ENCODE measurements around the gene ZNF653.

ZNF653 gene

GRCh38 chr19:11505504-11506100, at the start of gene ZNF653:
Gene ZNF653 (minus strand): TSS chr19:11505839. CDS start chr19:11505786, 53 bp downstream.
- DNase-seq (ENCODE audit: low spot score) = peak; percentile 100

- DNase-seq (ENCODE audit: low spot score) = no peak
Measured at GRCh38 chr19:11555246-11555645, 49.6 kb upstream of the ZNF653 start.

- DNase-seq (ENCODE audit: low spot score) = no peak
Measured at GRCh38 chr19:11554160-11554559, 48.5 kb upstream of the ZNF653 start.

DNA sequence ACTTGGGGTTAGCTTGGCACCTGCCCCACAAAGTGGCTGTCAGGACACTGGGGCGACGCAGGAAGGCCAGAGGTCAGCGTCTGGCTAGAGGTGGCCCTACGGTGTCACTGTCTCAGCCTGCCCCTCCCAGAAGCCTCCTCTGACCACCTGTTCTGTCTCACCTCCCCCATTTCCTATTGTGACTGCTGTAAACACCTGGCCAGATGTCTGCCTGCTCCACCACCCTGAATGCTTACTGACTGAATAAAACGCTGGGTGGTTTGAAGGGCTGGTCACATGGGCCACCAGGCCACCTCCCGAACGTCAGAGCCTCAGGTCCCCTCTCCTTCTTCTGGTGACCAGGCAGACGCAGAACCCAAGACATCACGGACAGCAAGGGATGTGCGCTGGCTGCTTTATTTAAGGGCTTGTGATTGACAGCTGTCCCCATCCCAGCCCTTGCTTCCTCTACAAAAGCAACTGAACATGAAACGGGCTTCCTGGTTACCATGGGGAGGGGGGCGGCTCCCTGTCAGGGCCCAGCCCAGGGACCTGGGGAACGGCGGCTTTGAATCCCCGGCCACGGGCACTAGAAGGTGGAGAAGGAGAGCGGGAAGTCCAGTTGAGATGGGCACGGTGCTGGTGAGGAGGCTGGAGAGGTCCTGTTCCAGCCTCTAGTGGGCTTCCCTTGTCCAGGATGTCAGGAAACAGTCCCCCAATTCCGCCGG, 47.2 kb upstream of the ZNF653 start:
- no peak for DNase-seq (ENCODE audit: low spot score)

GRCh38 chr19:11551603-11552235, 46.1 kb upstream of the ZNF653 start:
- DNase-seq (ENCODE audit: low spot score) = peak; percentile 50

GRCh38 chr19:11550265-11550664, 44.6 kb upstream of the ZNF653 start:
- DNase-seq (ENCODE audit: low spot score) = no peak

DNA sequence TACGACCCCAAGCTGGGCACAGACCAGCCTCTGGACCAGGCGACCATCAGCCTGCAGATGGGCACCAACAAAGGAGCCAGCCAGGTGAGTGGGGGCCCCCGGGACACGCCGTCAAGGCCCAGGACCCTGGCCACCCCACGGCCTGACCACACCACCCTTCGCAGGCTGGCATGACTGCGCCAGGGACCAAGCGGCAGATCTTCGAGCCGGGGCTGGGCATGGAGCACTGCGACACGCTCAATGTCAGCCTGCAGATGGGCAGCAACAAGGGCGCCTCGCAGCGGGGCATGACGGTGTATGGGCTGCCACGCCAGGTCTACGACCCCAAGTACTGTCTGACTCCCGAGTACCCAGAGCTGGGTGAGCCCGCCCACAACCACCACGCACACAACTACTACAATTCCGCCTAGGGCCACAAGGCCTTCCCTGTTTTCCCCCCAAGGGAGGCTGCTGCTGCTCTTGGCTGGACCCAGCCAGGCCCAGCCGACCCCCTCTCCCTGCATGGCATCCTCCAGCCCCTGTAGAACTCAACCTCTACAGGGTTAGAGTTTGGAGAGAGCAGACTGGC, 43.8 kb upstream of the ZNF653 start:
- no peak for DNase-seq (ENCODE audit: low spot score)

DNA sequence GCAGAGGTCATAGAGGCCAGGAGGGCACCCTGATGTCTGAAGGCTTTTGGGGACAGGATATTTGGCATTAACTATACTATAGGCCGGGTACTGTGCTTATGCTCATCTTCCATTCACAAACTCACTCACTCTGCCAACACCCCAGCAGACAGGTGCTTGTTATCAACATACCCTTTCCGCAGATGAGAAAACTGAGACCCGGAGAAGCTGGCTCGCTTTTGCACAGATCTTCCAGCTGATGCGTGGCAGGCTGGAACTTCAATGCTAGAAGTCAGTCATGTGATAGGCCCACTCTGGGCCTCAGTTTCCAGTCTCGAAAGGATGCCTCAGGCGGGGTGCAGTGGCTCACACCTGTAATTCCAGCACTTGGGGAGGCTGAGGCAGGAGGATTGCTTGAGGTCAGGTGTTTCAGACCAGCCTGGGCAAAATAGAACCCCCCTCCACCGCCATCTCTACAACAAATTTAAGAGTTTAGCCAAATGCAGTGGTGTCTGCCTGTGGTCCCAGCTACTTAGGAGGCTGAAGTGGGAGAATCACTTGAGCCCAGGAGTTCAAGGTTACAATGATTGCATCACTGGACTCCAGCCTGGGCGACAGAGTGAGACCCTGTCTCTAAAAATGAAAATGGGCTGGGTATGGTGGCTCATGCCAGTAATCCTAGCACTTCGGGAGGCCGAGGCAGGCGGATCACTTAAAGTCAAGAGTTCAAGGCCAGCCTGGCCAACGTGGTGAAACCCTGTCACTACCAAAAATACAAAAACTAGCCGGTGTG, 42.5 kb upstream of the ZNF653 start:
- no peak for DNase-seq (ENCODE audit: low spot score)

DNA sequence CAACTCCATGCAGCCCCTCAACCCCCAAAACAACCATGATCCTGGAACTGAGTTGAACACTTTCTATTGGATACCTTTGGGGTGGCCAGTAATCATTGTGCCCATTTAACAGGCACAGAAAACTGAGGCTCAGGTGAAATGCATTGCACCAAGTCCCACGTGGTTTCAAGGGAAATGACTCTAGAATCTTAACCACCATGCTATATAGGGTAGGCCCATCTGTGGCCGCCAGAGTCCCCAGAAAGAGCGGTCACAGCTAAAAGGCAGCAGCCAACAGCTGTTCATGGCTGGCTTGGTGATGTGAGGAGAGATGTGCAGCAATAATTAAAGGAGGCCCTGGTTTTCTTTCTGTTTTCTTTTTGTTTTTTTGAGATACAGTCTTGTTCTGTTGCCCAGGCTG, 35.6 kb upstream of the ZNF653 start:
- DNase-seq (ENCODE audit: low spot score) = no peak

DNA sequence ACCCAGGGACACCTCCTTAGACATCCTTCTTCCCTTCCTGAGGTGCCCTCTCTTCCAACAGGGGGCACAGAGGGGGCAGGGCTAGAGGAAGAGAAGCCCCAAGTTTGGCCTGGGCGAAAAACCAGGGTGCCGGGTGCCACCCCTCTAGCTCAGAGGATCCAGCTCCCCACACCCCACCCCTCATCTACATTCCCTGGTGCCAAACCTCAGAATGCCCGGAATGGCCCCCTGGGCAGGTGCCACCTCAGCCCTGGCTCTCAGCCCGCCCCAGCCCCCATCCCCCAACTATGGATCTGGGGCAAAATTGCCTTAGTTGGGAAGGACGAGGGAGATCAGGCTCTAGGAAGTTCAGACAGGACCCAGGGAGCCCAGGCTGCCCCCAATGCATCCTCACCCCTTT, 35.0 kb upstream of the ZNF653 start:
- no peak for DNase-seq (ENCODE audit: low spot score)

DNA sequence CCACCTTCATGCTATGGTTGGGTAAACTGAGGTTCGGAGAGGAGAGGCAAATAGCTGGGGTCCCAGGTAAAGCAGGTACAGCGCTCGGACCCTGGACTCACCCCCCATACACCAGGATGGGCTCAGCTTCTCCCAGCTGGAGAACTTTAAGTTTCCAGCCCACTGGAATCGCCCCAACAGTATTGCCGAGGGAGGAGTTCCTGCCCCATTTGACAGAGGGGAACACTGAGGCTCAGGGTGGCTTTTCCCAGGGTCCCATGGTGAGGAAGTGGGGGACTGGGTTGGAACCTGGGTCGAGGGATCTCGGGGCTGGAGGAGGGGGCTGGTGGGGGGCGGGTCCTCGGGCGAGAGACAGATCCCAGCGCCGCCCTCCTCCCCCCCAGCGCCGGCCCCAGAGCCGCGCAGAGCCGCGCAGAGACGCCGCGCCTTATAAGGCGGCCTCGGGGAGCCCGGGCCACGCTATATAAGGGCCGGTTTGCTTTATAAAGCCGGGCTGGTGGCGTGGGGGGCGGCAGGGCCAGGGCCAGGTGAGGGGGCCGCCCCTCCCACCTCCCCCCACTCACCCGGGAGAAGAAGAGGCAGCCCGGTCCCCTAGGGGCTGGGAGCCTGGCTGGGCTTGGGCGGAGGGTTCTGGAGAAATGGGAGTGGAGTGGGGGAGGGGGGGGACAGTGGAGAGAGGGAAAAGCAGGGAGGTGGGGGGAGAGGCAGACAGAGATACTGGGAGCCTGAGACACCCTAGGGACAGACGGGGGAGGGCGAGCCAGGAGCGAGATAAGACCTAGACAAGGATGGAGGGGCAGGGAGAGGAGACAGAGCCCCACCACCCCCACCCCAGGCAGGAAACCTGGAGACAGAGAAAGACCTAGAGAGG, 34.1 kb upstream of the ZNF653 start:
- peak; percentile 75 for DNase-seq (ENCODE audit: low spot score)

DNA sequence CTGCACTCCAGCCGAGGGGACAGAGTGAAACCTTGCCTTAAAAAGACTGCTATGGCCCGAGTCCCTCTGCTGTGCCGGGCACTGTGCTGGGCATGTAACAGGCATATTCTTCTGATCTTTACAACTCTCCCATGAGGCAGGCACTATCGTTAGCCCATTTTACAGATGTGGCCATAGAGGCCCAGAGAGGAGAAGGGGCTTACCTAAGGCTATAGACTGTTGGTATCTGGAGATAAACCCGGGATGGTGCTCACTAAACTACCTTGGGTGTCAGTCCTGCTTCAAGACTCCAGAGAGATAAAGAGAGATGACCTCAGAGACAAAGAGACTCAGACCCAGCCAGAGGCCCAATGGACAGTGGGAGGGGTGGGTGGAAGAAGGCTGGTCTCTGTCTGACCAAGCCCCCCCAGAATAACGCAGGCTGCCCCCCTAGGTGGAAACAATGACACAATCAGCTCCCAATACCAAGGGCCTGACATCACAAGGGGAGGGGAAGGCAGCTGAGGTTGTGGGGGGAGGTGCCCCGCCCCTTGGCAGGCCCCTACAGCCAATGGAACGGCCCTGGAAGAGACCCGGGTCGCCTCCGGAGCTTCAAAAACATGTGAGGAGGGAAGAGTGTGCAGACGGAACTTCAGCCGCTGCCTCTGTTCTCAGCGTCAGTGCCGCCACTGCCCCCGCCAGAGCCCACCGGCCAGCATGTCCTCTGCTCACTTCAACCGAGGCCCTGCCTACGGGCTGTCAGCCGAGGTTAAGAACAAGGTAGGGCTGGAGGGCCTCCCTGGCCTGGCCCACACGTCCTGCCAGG, 32.8 kb upstream of the ZNF653 start, which contains the start of gene CNN1:
Gene CNN1 (plus strand): TSS at position 620 of the 805 bp plus-strand sequence. CDS start 77 bp downstream, at position 697.
- DNase-seq (ENCODE audit: low spot score) = peak; percentile 93

DNA sequence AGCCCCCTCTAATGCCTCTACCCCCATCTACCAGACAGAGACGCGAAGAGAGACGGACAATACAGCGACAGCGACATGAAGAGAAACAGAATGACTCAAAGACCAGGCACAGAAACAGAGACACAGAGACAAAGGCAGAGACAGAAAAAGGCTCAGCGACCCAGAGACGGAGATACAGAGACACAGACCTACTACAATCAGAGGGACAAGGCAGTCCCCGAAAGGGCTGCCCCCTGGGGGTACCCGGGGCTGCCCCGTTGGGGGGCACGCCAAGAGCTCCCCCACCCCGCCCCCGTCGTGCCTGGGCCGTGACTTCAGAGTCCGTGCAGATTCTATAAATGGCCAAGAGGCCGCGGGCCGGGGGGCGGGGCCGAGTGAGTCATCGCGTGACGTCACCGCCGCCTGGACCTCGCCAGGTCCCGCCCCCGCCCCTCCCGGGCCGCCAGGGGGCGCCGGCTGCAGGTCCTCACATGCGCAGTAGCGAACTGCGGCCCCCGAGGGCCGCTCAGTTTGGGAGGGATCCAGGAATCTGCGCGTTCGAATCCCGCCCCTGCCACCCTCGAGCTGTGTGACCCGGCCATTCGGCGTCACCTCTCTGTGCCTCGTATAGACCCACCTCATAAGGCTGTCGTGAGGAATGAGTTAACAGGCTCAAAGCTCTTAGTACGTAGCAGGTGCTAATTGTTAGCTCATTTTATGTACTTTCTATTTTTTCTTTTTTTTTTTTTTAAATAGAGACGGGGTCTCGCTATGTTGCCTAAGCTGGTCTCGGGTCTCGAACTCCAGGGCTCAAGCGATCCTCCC, 30.4 kb upstream of the ZNF653 start:
- peak; percentile 96 for DNase-seq (ENCODE audit: low spot score)

DNA sequence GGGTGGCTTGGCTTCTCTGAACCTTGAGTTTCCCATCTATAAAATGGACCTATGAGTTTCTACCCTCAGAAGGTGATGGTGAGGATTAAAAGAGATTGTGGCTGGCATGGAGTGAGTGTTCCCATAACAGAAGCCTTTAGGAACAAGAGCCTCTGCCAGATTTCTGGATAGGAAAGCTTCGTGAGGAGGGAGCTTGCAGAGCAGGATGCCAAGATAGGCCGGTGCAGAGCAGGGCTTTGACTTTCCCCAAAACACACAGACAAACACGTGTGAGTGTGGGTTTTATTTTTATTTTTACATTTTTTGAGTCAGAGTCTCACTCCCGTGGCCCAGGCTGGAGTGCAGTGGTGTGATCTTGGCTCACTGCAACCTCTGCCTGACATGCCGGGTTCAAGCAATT, 29.3 kb upstream of the ZNF653 start:
- DNase-seq (ENCODE audit: low spot score) = no peak

GRCh38 chr19:11534538-11534937, 28.9 kb upstream of the ZNF653 start:
- no peak for DNase-seq (ENCODE audit: low spot score)

DNA sequence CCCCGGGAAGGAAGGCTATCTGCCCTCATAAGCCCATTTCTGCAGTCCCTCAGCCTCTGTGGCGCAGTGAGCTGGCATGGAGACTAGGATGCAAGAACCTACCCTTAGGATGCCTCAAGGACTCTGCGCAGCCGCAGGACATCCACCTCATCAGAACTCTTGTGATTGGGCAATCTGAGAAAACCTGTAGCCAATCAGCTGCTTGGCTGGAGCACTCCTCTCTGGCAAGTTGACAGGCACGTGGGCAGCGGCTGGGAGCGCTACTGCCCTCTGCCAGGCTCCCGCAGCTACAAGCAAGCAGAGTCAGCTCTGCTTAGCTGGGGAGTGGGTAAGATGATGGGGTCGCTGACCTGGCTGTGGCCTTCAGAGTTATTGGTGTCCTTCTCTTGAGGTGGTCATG, 24.8 kb upstream of the ZNF653 start:
- DNase-seq (ENCODE audit: low spot score) = peak; percentile 73

DNA sequence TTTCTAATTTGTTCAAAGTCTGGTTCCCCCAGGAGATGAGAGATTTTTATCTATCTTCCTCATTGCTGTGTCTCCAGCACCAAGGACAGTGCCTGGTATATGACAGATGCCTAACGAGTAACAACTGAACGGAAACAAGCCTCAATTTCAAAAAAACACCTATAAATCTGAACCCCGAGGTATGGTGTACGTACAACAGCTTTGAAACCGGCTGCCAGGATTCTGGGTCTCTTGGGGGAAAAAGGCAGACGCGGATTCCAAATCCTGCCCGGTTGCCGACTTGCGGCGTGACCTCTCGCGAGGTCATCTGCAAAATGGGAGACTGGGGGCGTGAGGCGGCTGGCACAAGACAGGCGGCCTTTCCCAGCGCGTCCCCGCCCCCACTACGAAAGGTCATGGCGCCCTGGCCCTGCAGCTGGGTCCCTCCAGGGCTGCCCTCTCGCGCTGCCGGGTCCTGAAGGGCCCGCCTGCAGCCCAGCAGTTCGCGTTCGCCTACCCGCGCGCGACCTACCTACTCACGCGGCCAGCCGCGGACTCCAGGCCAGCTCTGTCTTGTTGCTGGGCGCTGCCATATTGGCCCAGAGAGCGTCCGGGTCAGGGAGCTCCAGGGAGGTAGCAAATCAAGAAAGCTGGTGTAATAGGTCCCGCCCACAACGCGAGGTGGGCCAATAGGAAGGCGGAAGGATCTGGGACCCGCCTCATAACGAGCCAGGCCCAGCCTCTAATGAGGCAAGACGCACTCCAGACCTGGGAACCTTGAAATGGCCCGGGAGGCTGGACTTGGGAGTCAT, 23.1 kb upstream of the ZNF653 start, which contains the start of gene ECSIT:
Gene ECSIT (minus strand): TSS at position 584 of the 791 bp plus-strand sequence. CDS start 9,964 bp downstream, outside the sequence.
- DNase-seq (ENCODE audit: low spot score) = peak; percentile 98

- DNase-seq (ENCODE audit: low spot score) = no peak
Measured at GRCh38 chr19:11519138-11519537, 13.5 kb upstream of the ZNF653 start.

All from hepatic stellate cell (primary cell).